Liver (tissue), 9 donors: ENCODE data around the gene RANBP6. TPM values are rescaled to one million over a fixed set of nuclear protein-coding genes. Genes with fewer than 3 reads are reported as not detected.

Source experiments
- DNase-seq: peaks from one replicate; pipeline ENCODE4 v3.0.0-alpha.2; 2017; ENCODE audit warnings: low spot score
- H3K27ac ChIP-seq, 2 donors: one replicate each; pipeline ENCODE4 v1.7.0; 2013; ENCODE audit warnings: inconsistent platforms in 2 of 2, low read length in 2 of 2, control low read depth in 1 of 2, low read depth in 1 of 2, mild to moderate bottlenecking in 1 of 2
- H3K27me3 ChIP-seq, 4 donors: one replicate each; pipeline versions ENCODE4 v1.6.1 to v1.7.0; 2013; ENCODE audit warnings: low read length in 3 of 4, inconsistent platforms in 1 of 4, mild to moderate bottlenecking in 1 of 4, moderate library complexity in 1 of 4; ENCODE audit not compliant: control insufficient read depth in 4 of 4, insufficient read depth in 4 of 4
- H3K36me3 ChIP-seq, 4 donors: one replicate each; pipeline versions ENCODE4 v1.6.1 to v1.7.0; 2013; ENCODE audit warnings: low read length in 3 of 4, mild to moderate bottlenecking in 3 of 4, low read depth in 1 of 4, moderate library complexity in 1 of 4; ENCODE audit not compliant: control insufficient read depth in 4 of 4, insufficient read depth in 3 of 4
- H3K4me1 ChIP-seq, 4 donors: one replicate each; pipeline versions ENCODE4 v1.6.1 to v1.7.0; 2013; ENCODE audit warnings: low read length in 3 of 4, mild to moderate bottlenecking in 3 of 4, moderate library complexity in 1 of 4; ENCODE audit not compliant: control insufficient read depth in 4 of 4, insufficient read depth in 4 of 4
- H3K4me3 ChIP-seq, 3 donors: one replicate each; pipeline versions ENCODE4 v1.6.1 to v1.7.0; 2013; ENCODE audit warnings: low read length in 3 of 3, control low read depth in 1 of 3, low read depth in 1 of 3, mild to moderate bottlenecking in 1 of 3
- H3K9ac ChIP-seq, 2 donors: one replicate each; pipeline ENCODE4 v1.7.0; 2013; ENCODE audit warnings: low read length in 2 of 2, mild to moderate bottlenecking in 2 of 2, moderate library complexity in 2 of 2, control low read depth in 1 of 2, low read depth in 1 of 2
- H3K9me3 ChIP-seq, 4 donors: one replicate each; pipeline versions ENCODE4 v1.6.1 to v1.7.0; 2013; ENCODE audit warnings: low read length in 3 of 4; ENCODE audit not compliant: control insufficient read depth in 4 of 4
- ATF3 ChIP-seq: IDR thresholded peaks from 2 replicates; pipeline ENCODE4 v1.6.1; 2016; ENCODE audit warnings: antibody characterized with exemption
- CTCF ChIP-seq: fragments of 150-350 bp; IDR thresholded peaks from 2 replicates; pipeline ENCODE4 v1.5.1; 2017; ENCODE audit warnings: improper control_type of control experiment, low read depth, low read length; ENCODE audit not compliant: missing input control
- EGR1 ChIP-seq, 2 donors: IDR thresholded peaks; 2 replicates each; pipeline ENCODE4 v1.6.1; 2016 to 2018; ENCODE audit warnings: antibody characterized with exemption in 2 of 2, low read depth in 2 of 2
- FOXA2 ChIP-seq: IDR thresholded peaks from 2 replicates; pipeline ENCODE4 v1.6.1; 2016; ENCODE audit warnings: antibody characterized with exemption
- HNF4A ChIP-seq, 2 donors: conservative IDR thresholded peaks; 2 replicates each; pipeline ENCODE4 v1.6.1; 2016; ENCODE audit warnings: antibody characterized with exemption in 2 of 2, mild to moderate bottlenecking in 2 of 2
- JUND ChIP-seq, 2 donors: IDR thresholded peaks; 2 replicates each; pipeline ENCODE4 v1.6.1; 2016; ENCODE audit warnings: antibody characterized with exemption in 2 of 2
- MAX ChIP-seq: IDR thresholded peaks from 2 replicates; pipeline ENCODE4 v1.6.1; 2016; ENCODE audit warnings: antibody characterized with exemption
- NR2F2 ChIP-seq: IDR thresholded peaks from 2 replicates; pipeline ENCODE4 v1.6.1; 2016; ENCODE audit warnings: antibody characterized with exemption
- RAD21 ChIP-seq, 2 donors: IDR thresholded peaks; 2 replicates each; pipeline ENCODE4 v1.6.1; 2016; ENCODE audit warnings: antibody characterized with exemption in 2 of 2, mild to moderate bottlenecking in 2 of 2
- TAF1 ChIP-seq: conservative IDR thresholded peaks from 2 replicates; pipeline ENCODE4 v1.6.1; 2016; ENCODE audit warnings: antibody characterized with exemption, mild to moderate bottlenecking
- YY1 ChIP-seq: IDR thresholded peaks from 2 replicates; pipeline ENCODE4 v1.6.1; 2016; ENCODE audit warnings: antibody characterized with exemption, mild to moderate bottlenecking
- ZBTB33 ChIP-seq: IDR thresholded peaks from 2 replicates; pipeline ENCODE4 v1.6.1; 2016; ENCODE audit warnings: antibody characterized with exemption
- WGBS: extraction: QIAGEN DNeasy Blood & Tissue Kit; methylation state at CpG from one replicate; pipeline ENCODE4 v1.1.7; 2013; 5-methylcytosine and 5-hydroxymethylcytosine counted together
- polyA plus RNA-seq, 2 donors: library from polyadenylated mRNA; stranded (reverse) in 1 of 2; unstranded in 1 of 2; fragments of 200-250 nt in 1 of 2; fragments of >200 nt in 1 of 2; fragmentation: Nextera tagmentation in 1 of 2; extraction: Ambion mirVana in 1 of 2; gene quantifications; one replicate each; pipeline versions ENCODE4 v1.2.1 to v1.2.3, GENCODE V29; 2013 to 2015
- total RNA-seq, 2 donors: library from RNA; depleted of rRNA; stranded (reverse); fragments of >200 nt; gene quantifications; one replicate each; pipeline ENCODE4 v1.2.3, GENCODE V29; 2014
- donor health status: healthy.
- donor health status: healthy.
- donor health status: healthy.
- donor health status: healthy.
- donor health status: healthy.

The RANBP6 gene
- total and polyA plus RNA-seq, 4 donors, result 6.2 to 15.9 (median 11.1) TPM

GRCh38 chr9:5999443-6000101, 15.9 kb downstream of the RANBP6 start:
- no peaks in the 10 kb centered on the region for H3K9me3 ChIP-seq
- DNase-seq, result no peak
- H3K36me3 ChIP-seq, result peaks cover 0 to 8% (median 0%) of the 10 kb centered on the region in 4 donors
- 93% methylated on average over 2 of the region's 2 CpGs for WGBS
- no peak overlapping the region for H3K27ac ChIP-seq
- H3K27me3 ChIP-seq, result no peaks in the 10 kb centered on the region
- TF ChIP-seq MAX (no peak), HNF4A (conservative IDR thresholded peaks at IDR 0.05) (no peak)
- no peak overlapping the region for H3K4me3 ChIP-seq
- H3K9ac ChIP-seq, result no peak overlapping the region
- H3K4me1 ChIP-seq, result peaks cover 0 to 8% (median 3%) of the 10 kb centered on the region in 4 donors

- H3K4me1 ChIP-seq, result peaks cover 0 to 4% (median 2%) of the 10 kb centered on the region in 4 donors
- 95% methylated on average over 1 of the region's 1 CpG for WGBS
Measured at GRCh38 chr9:5994493-5994892, 20.9 kb downstream of the RANBP6 start.

More at GRCh38 chr9:5994493-5994892, 20.9 kb downstream of the RANBP6 start:
- TF ChIP-seq HNF4A (conservative IDR thresholded peaks at IDR 0.05) (no peak), TAF1 (no peak), FOXA2 (no peak), NR2F2 (no peak), JUND (IDR thresholded peaks at IDR 0.05) (no peak), EGR1 (IDR thresholded peaks at IDR 0.05; ENCODE audit: low read depth in 2 of 2) (no peak), YY1 (no peak), RAD21 (IDR thresholded peaks at IDR 0.05) (no peak), CTCF (no peak), ATF3 (no peak), ZBTB33 (no peak), MAX (no peak)
- H3K9ac ChIP-seq, result no peak overlapping the region
- H3K27ac ChIP-seq, result no peak overlapping the region
- no peak overlapping the region for H3K4me3 ChIP-seq
- H3K36me3 ChIP-seq, result no peaks in the 10 kb centered on the region
- H3K27me3 ChIP-seq, result no peaks in the 10 kb centered on the region
- no peak for DNase-seq
- no peaks in the 10 kb centered on the region for H3K9me3 ChIP-seq
